ENCODE data around the gene NVL. TPM values are rescaled to one million over a fixed set of nuclear protein-coding genes. Genes with fewer than 3 reads are reported as not detected.

Gene NVL
- polyA plus RNA-seq, 1 donor from 2014 or later, result 77.3 TPM

- no peaks in the 10 kb centered on the region for H3K9me2 ChIP-seq (ENCODE audit: insufficient read depth, low read length)
- no peaks in the 10 kb centered on the region for H4K20me1 ChIP-seq (ENCODE audit: insufficient read depth)
- peak overlapping the region; percentile 93 for H3K4me3 ChIP-seq (ENCODE audit: low read length)
- no peak overlapping the region for H3K27ac ChIP-seq (ENCODE audit: low read length)
- H3K9me3 ChIP-seq (ENCODE audit: low read length), result no peaks in the 10 kb centered on the region
- no peaks in the 10 kb centered on the region for H3F3A ChIP-seq (ENCODE audit: insufficient read depth, low read length, poor library complexity, severe bottlenecking)
- H3K79me2 ChIP-seq (replicated peaks; ENCODE audit: insufficient read depth, low read length), result peaks cover 50% of the 10 kb centered on the region
- no peak overlapping the region for H2AFZ ChIP-seq (ENCODE audit: low read depth, low read length)
- no peak overlapping the region for H3K9ac ChIP-seq (ENCODE audit: low read length)
- TF ChIP-seq EZH2 (IDR thresholded peaks at IDR 0.05; ENCODE audit: borderline replicate concordance, insufficient read depth, low read length, poor library complexity, severe bottlenecking) (no peak), CTCF (IDR thresholded peaks at IDR 0.05; ENCODE audit: poor library complexity, severe bottlenecking) (no peak), EP300 (conservative IDR thresholded peaks at IDR 0.05; ENCODE audit: poor library complexity, severe bottlenecking) (no peak), RAD21 (conservative IDR thresholded peaks at IDR 0.05) (no peak), MXI1 (conservative IDR thresholded peaks at IDR 0.05; ENCODE audit: poor library complexity, severe bottlenecking) (no peak), SMC3 (conservative IDR thresholded peaks at IDR 0.05; ENCODE audit: poor library complexity) (no peak), REST (IDR thresholded peaks at IDR 0.05; ENCODE audit: borderline replicate concordance) (no peak), TAF1 (IDR thresholded peaks at IDR 0.05; ENCODE audit: low read depth) (no peak), POLR2AphosphoS5 (IDR thresholded peaks at IDR 0.05) (no peak)
- no peak overlapping the region for H3K4me2 ChIP-seq (ENCODE audit: low read length)
- H3K27me3 ChIP-seq (ENCODE audit: insufficient read depth, low read depth, low read length), result no peaks in the 10 kb centered on the region
- H3K36me3 ChIP-seq (ENCODE audit: insufficient read depth, low read length), result no peaks in the 10 kb centered on the region
Measured at GRCh38 chr1:224185208-224185607, 144.8 kb downstream of the NVL start.

- Histone ChIP-seq H3K4me2 (ENCODE audit: low read length) (peak overlapping the region; percentile 64), H2AFZ (ENCODE audit: low read depth, low read length) (peak overlapping the region; percentile 84), H3K9ac (ENCODE audit: low read length) (peak overlapping the region; percentile 95), H4K20me1 (ENCODE audit: insufficient read depth) (no peaks in the 10 kb centered on the region), H3F3A (ENCODE audit: insufficient read depth, low read length, poor library complexity, severe bottlenecking) (no peaks in the 10 kb centered on the region), H3K9me2 (ENCODE audit: insufficient read depth, low read length) (no peaks in the 10 kb centered on the region), H3K79me2 (replicated peaks; ENCODE audit: insufficient read depth, low read length) (peaks cover 49% of the 10 kb centered on the region), H3K4me3 (ENCODE audit: low read length) (peak overlapping the region; percentile 93), H3K27me3 (ENCODE audit: insufficient read depth, low read depth, low read length) (no peaks in the 10 kb centered on the region), H3K9me3 (ENCODE audit: low read length) (no peaks in the 10 kb centered on the region), H3K27ac (ENCODE audit: low read length) (peak overlapping the region; percentile 89), H3K36me3 (ENCODE audit: insufficient read depth, low read length) (no peaks in the 10 kb centered on the region)
- no peak for TF ChIP-seq EP300 (conservative IDR thresholded peaks at IDR 0.05; ENCODE audit: poor library complexity, severe bottlenecking)
- TF ChIP-seq REST (IDR thresholded peaks at IDR 0.05; ENCODE audit: borderline replicate concordance), result peak; percentile 9
- peak; percentile 8 for TF ChIP-seq MXI1 (conservative IDR thresholded peaks at IDR 0.05; ENCODE audit: poor library complexity, severe bottlenecking)
- no peak for TF ChIP-seq CTCF (IDR thresholded peaks at IDR 0.05; ENCODE audit: poor library complexity, severe bottlenecking)
Measured at GRCh38 chr1:224183591-224184312, 146.2 kb downstream of the NVL start.

Measured in neural cell (in vitro differentiated cells).